Panc1 (cell line): ENCODE results near the gene KIF18B.

Source experiments
- CTCF ChIP-seq: fragments of 450-650 bp; IDR thresholded peaks from 2 replicates; pipeline ENCODE4 v1.5.1; 2017; ENCODE audit warnings: mild to moderate bottlenecking
- REST ChIP-seq, 2 experiments: IDR thresholded peaks; 2 replicates each; pipeline ENCODE4 v1.6.1; 2011 to 2012; ENCODE audit warnings: low read depth in 2 of 2, control low read depth in 1 of 2, low read length in 1 of 2, mild to moderate bottlenecking in 1 of 2, moderate library complexity in 1 of 2; ENCODE audit not compliant: insufficient read depth in 1 of 2
- SIN3A ChIP-seq: IDR thresholded peaks from 2 replicates; pipeline ENCODE4 v1.6.1; 2012; ENCODE audit warnings: low read depth, mild to moderate bottlenecking, low read length, moderate library complexity, borderline replicate concordance; ENCODE audit not compliant: insufficient read depth

GRCh38 chr17:44977065-44977464, 29.5 kb upstream of the KIF18B start:
- TF ChIP-seq CTCF (no peak), REST (IDR thresholded peaks at IDR 0.05; ENCODE audit: insufficient read depth in 1 of 2, low read depth in 2 of 2, low read length in 1 of 2) (no peak), SIN3A (no peak)
